GM12891 (cell line): ENCODE data around the gene STING1.

ENCODE experiments used
- PAX5 ChIP-seq: IDR thresholded peaks from 2 replicates; pipeline ENCODE4 v1.6.1; 2011; ENCODE audit warnings: low read length, moderate library complexity, mild to moderate bottlenecking; ENCODE audit not compliant: insufficient read depth, severe bottlenecking
- SPI1 ChIP-seq: IDR thresholded peaks from 2 replicates; pipeline ENCODE4 v1.6.1; 2011; ENCODE audit warnings: low read depth, low read length, control low read depth

DNA sequence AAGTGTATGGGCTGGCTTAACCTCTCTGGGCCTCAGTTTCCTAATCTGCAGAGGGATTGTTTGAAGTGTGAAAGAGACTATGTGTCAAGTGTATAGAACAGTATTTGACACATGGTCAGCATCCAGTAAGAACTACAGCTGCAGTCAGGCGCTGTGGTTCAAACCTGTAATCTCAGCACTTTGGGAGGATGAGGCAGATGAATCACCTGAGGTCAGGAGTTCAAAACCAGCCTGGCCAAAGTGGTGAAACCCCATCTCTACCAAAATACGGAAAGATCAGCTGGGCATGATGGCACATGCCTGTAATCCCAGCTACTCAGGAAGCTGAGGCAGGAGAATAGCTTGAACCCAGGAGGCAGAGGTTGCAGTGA is 31.9 kb upstream of the STING1 start:
- no peak for TF ChIP-seq SPI1
- TF ChIP-seq PAX5 = no peak
